ENCODE results near the gene PIK3R6. TPM values are rescaled to one million over a fixed set of nuclear protein-coding genes. Genes with fewer than 3 reads are reported as not detected.

Gene PIK3R6
- total RNA-seq, 2 donors from 2014 or later: 0.66 TPM; not detected in 1

DNA sequence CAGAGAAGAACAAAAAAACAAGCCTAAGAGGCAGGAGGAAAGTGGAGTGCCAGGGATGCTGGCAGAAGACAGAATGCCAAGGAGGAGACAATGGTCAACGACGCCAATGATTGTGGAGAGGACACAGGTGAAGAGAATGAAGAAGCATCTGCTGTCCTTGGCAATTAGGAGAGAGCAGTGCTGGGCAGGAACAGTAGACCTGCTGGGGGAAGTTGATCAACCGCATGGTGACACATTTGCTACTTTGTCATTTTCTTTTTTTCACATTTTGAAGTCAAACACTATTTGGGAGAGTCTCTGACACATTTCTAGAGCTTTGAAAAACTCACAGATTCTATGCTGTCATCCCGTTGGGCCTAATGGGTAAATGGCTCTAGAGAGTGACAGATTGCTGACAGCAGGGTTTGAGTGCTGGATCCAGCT lies 1.1 kb upstream of the PIK3R6 start:
- no peak overlapping the region for H3K27ac ChIP-seq
- no peaks in the 10 kb centered on the region for H3K36me3 ChIP-seq (replicated peaks in 1 of 2; ENCODE audit: insufficient read depth in 1 of 2, low read depth in 2 of 2)
- H3K9me3 ChIP-seq: no peaks in the 10 kb centered on the region
- DNase-seq (no peak), ATAC-seq (no peak)
- TF ChIP-seq CTCF (IDR thresholded peaks at IDR 0.05) (no peak), POLR2A (IDR thresholded peaks at IDR 0.05) (no peak)
- no peak overlapping the region for H3K4me3 ChIP-seq
- 69 to 73% methylated on average over 4 of the region's 4 CpGs for WGBS, 2 donors
- peaks cover 9% of the 10 kb centered on the region for H3K4me1 ChIP-seq
- H3K27me3 ChIP-seq: no peaks in the 10 kb centered on the region
- intact Hi-C loops (cut with DNase I): no loop called here

- WGBS, 2 donors: 77 to 79% methylated on average over 1 of the region's 1 CpG
- H3K4me3 ChIP-seq: no peak overlapping the region
- DNase-seq (no peak), ATAC-seq (no peak)
- intact Hi-C loops (cut with DNase I): no loop called here
- no peaks in the 10 kb centered on the region for H3K9me3 ChIP-seq
- no peaks in the 10 kb centered on the region for H3K27me3 ChIP-seq
- no peak overlapping the region for H3K27ac ChIP-seq
- TF ChIP-seq CTCF (IDR thresholded peaks at IDR 0.05) (no peak), POLR2A (IDR thresholded peaks at IDR 0.05) (no peak)
- no peaks in the 10 kb centered on the region for H3K36me3 ChIP-seq (replicated peaks in 1 of 2; ENCODE audit: insufficient read depth in 1 of 2, low read depth in 2 of 2)
- H3K4me1 ChIP-seq: peaks cover 9% of the 10 kb centered on the region
Observed at GRCh38 chr17:8868092-8868491, 618 bp upstream of the PIK3R6 start.

DNA sequence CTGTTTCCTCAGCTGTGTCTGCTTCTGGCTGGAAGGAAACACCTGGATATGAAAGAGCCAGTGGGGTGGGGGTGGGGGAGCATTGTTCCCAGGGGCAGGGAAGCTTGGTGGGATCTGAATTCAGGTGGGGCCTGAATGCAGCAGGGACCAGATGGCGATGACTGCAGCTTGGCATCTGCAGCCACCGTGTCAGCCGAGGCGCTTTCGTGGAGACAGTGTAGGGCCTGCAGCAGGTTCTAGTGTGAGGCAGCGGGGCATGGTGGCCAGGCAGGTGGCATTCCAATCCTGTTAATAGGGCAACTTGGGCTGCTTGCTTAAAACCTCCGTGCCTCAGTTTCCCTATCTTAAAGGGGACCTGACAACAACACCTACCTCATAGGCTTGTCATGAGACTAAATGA lies 1.7 kb downstream of the PIK3R6 start:
- intact Hi-C loops (cut with DNase I): no loop called here
- TF ChIP-seq POLR2A (IDR thresholded peaks at IDR 0.05) (no peak), CTCF (IDR thresholded peaks at IDR 0.05) (no peak)
- 64 to 91% methylated on average over 7 of the region's 7 CpGs for WGBS, 2 donors
- Histone ChIP-seq H3K4me1 (peaks cover 9% of the 10 kb centered on the region), H3K4me3 (no peak overlapping the region), H3K27ac (no peak overlapping the region), H3K27me3 (no peaks in the 10 kb centered on the region), H3K9me3 (no peaks in the 10 kb centered on the region), H3K36me3 (replicated peaks in 1 of 2; ENCODE audit: insufficient read depth in 1 of 2, low read depth in 2 of 2) (no peaks in the 10 kb centered on the region)
- no peak for ATAC-seq
- no peak for DNase-seq

DNA sequence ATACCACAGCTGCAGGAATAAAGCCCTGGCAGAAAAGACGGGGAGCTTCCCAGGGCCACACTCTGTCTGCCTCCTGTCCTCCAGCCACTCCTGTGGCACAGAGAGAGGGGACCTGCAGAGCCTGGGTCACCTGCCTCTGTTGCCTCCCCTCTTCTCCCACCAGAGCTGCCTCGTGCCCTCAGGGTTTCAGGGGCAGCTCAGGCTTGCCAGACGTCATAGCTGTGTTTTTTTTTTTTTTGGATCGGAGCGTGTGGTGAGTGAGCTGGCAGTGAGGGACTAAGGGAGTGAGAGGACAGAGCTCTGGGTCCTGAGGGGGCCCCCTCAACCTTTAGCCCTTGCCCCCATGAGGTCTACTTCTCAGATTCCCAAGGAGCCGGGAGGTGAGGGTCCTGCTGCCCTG lies 2.1 kb downstream of the PIK3R6 start:
- Histone ChIP-seq H3K36me3 (replicated peaks in 1 of 2; ENCODE audit: insufficient read depth in 1 of 2, low read depth in 2 of 2) (no peaks in the 10 kb centered on the region), H3K27ac (no peak overlapping the region), H3K27me3 (no peaks in the 10 kb centered on the region), H3K4me3 (no peak overlapping the region), H3K4me1 (peaks cover 9% of the 10 kb centered on the region), H3K9me3 (no peaks in the 10 kb centered on the region)
- intact Hi-C loops (cut with DNase I): no loop called here
- DNase-seq (no peak), ATAC-seq (no peak)
- TF ChIP-seq POLR2A (IDR thresholded peaks at IDR 0.05): no peak
- TF ChIP-seq CTCF (IDR thresholded peaks at IDR 0.05): no peak
- 33 to 56% methylated on average over 1 to 6 of the region's 6 CpGs for WGBS, 2 donors

- Histone ChIP-seq H3K27me3 (no peaks in the 10 kb centered on the region), H3K36me3 (replicated peaks in 1 of 2; ENCODE audit: insufficient read depth in 1 of 2, low read depth in 2 of 2) (no peaks in the 10 kb centered on the region), H3K9me3 (no peaks in the 10 kb centered on the region), H3K4me1 (peaks cover 2% of the 10 kb centered on the region), H3K27ac (no peak overlapping the region), H3K4me3 (no peak overlapping the region)
- WGBS, 2 donors: 62 to 67% methylated on average over 9 of the region's 9 CpGs
- ATAC-seq: no peak
- no peak for TF ChIP-seq CTCF (IDR thresholded peaks at IDR 0.05)
- no peak for TF ChIP-seq POLR2A (IDR thresholded peaks at IDR 0.05)
- no peak for DNase-seq
- intact Hi-C loops (cut with DNase I): no loop called here
Observed at GRCh38 chr17:8862213-8863056, 5.0 kb downstream of the PIK3R6 start.
